Lung (tissue), 12 donors: ENCODE results near the gene FUNDC2. TPM values are rescaled to one million over a fixed set of nuclear protein-coding genes. Genes with fewer than 3 reads are reported as not detected.

ENCODE experiments used
- ATAC-seq: fragments of 200-7000 bp; cut with Tn5 transposase; one replicate; pipeline ENCODE4 v1.9.1; 2020; ENCODE audit warnings: moderate number of reproducible peaks; ENCODE audit not compliant: insufficient read depth, low FRiP score
- DNase-seq, 3 donors: peaks; one replicate each; pipeline ENCODE4 v3.0.0-alpha.2; 2013 to 2017
- H3K27ac ChIP-seq, 2 donors: one replicate each; pipeline ENCODE4 v1.5.1; 2013; ENCODE audit warnings: mild to moderate bottlenecking in 2 of 2, moderate library complexity in 2 of 2, control low read depth in 1 of 2, inconsistent platforms in 1 of 2, low read depth in 1 of 2, low read length in 1 of 2
- H3K27me3 ChIP-seq, 3 donors: one replicate each; pipeline ENCODE4 v1.5.1; 2013; ENCODE audit warnings: low read length in 2 of 3; ENCODE audit not compliant: control insufficient read depth in 3 of 3, insufficient read depth in 3 of 3
- H3K36me3 ChIP-seq, 4 donors: one replicate each; pipeline ENCODE4 v1.5.1; 2013; ENCODE audit warnings: low read length in 4 of 4, mild to moderate bottlenecking in 1 of 4, moderate library complexity in 1 of 4; ENCODE audit not compliant: control insufficient read depth in 4 of 4, insufficient read depth in 4 of 4
- H3K4me1 ChIP-seq, 5 donors: one replicate each; pipeline ENCODE4 v1.5.1; 2013; ENCODE audit warnings: low read length in 5 of 5, mild to moderate bottlenecking in 2 of 5, moderate library complexity in 1 of 5; ENCODE audit not compliant: control insufficient read depth in 5 of 5, insufficient read depth in 5 of 5
- H3K4me3 ChIP-seq: one replicate; pipeline ENCODE4 v1.5.1; 2013; ENCODE audit warnings: mild to moderate bottlenecking, control low read depth, moderate library complexity
- H3K9ac ChIP-seq, 2 donors: one replicate each; pipeline ENCODE4 v1.5.1; 2013; ENCODE audit warnings: low read length in 2 of 2, control low read depth in 1 of 2; ENCODE audit not compliant: insufficient read depth in 1 of 2
- H3K9me3 ChIP-seq, 4 donors: one replicate each; pipeline ENCODE4 v1.5.1; 2013; ENCODE audit warnings: low read length in 3 of 4, mild to moderate bottlenecking in 1 of 4, moderate library complexity in 1 of 4; ENCODE audit not compliant: control insufficient read depth in 4 of 4, insufficient read depth in 3 of 4
- CTCF ChIP-seq: IDR thresholded peaks from 2 replicates; pipeline ENCODE4 v1.5.1; 2012; ENCODE audit warnings: mild to moderate bottlenecking; ENCODE audit errors: control extremely low read depth, extremely low read depth
- WGBS, 2 donors: extraction: QIAGEN DNeasy Blood & Tissue Kit; methylation state at CpG; one replicate each; pipeline ENCODE4 v1.1.7; 2013; 5-methylcytosine and 5-hydroxymethylcytosine counted together
- polyA plus RNA-seq, 2 donors: library from polyadenylated mRNA; stranded (reverse); fragments of 200-250 nt; gene quantifications; one replicate each; pipeline ENCODE4 v1.2.1, GENCODE V29; 2013
- total RNA-seq, 2 donors: library from RNA; depleted of rRNA in 1 of 2; stranded (reverse); fragments of >200 nt in 1 of 2; gene quantifications; one replicate each; pipeline ENCODE4 v1.2.1, GENCODE V29; 2014 to 2021
- donor health status: control.
- donor health status: control.
- donor health status: Bipolar disorder and iron deficiency.
- donor health status: healthy.
- donor health status: DM: yes; HTN: yes; CAD: no.

The FUNDC2 gene
- total and polyA plus RNA-seq, 4 donors = 43.5 to 106 (median 86.1) TPM

DNA sequence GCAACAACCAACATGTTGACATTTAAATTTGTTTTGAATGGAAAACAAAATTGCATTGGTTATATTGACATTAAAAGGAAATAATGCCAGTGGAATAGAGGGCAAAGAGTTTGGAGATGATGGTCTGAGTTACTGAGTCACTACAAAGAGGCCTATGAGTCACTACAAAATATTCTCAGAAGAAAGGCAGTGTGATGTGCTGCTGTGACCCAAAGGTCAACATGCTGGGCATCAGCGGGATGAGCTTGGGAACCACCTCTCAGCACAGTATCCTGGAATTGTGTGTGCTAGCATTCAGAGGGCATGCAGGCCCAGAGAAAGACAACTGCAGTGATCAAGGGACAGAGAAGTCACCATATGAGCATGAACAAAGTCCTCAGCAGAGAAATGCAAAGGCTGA, 41.5 kb downstream of the FUNDC2 start:
- Histone ChIP-seq H3K9me3 (no peaks in the 10 kb centered on the region), H3K4me1 (peaks cover 0 to 5% (median 3%) of the 10 kb centered on the region in 5 donors), H3K9ac (no peak overlapping the region), H3K4me3 (no peak overlapping the region), H3K27me3 (no peaks in the 10 kb centered on the region), H3K36me3 (no peaks in the 10 kb centered on the region), H3K27ac (peak overlapping the region in 1 of 2 donors; percentile 74)
- TF ChIP-seq CTCF = no peak
- 76 to 80% methylated on average over 1 of the region's 1 CpG for WGBS, 2 donors
- DNase-seq (no peak), ATAC-seq (no peak)

DNA sequence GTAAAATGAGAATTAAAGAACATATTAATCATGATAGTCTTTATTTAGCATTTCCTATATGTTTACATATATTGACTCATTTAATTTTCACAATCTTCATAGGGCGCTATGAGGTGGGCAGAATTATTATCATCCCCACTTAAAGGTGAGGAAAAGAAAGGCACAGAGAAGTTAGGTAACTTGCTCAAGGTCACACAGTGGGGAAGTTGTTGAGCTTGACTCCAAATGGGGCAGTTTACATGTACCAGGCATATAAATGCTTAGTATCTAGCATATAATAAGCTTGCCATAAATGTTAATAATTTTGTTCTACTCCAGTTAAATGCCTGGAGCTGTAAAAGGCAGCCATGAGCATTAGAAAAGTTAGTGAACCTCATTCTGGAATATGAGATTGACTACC, 42.8 kb downstream of the FUNDC2 start:
- Histone ChIP-seq H3K4me3 (no peak overlapping the region), H3K27me3 (no peaks in the 10 kb centered on the region), H3K36me3 (peaks cover 0 to 5% (median 1%) of the 10 kb centered on the region in 4 donors), H3K4me1 (peaks cover 0 to 5% (median 3%) of the 10 kb centered on the region in 5 donors), H3K27ac (no peak overlapping the region), H3K9ac (no peak overlapping the region), H3K9me3 (no peaks in the 10 kb centered on the region)
- no peak for TF ChIP-seq CTCF
- ATAC-seq (no peak), DNase-seq (no peak)
- 75 to 94% methylated on average over 1 of the region's 1 CpG for WGBS, 2 donors

GRCh38 chrX:155070038-155070437, 43.4 kb downstream of the FUNDC2 start:
- no peak for TF ChIP-seq CTCF
- WGBS, 2 donors = 4 to 37% methylated on average over 12 of the region's 12 CpGs
- Histone ChIP-seq H3K27ac (no peak overlapping the region), H3K36me3 (peaks cover 0 to 5% (median 1%) of the 10 kb centered on the region in 4 donors), H3K27me3 (no peaks in the 10 kb centered on the region), H3K4me1 (peaks cover 0 to 5% (median 3%) of the 10 kb centered on the region in 5 donors), H3K9ac (peak overlapping the region in 1 of 2 donors; percentile 81), H3K9me3 (no peaks in the 10 kb centered on the region), H3K4me3 (peak overlapping the region; percentile 10)
- peak in 2 of 3 donors; percentile 7 to 18 for DNase-seq
- ATAC-seq = no peak

GRCh38 chrX:155070663-155070974, 44.0 kb downstream of the FUNDC2 start:
- Histone ChIP-seq H3K9ac (peak overlapping the region in 1 of 2 donors; percentile 81), H3K27me3 (no peaks in the 10 kb centered on the region), H3K27ac (peak overlapping the region; percentile 88 to 92), H3K4me1 (peaks cover 0 to 5% (median 3%) of the 10 kb centered on the region in 5 donors), H3K4me3 (peak overlapping the region; percentile 29), H3K36me3 (peaks cover 0 to 7% (median 1%) of the 10 kb centered on the region in 4 donors), H3K9me3 (no peaks in the 10 kb centered on the region)
- 0 to 35% methylated on average over 16 of the region's 16 CpGs for WGBS, 2 donors
- DNase-seq (no peak), ATAC-seq (no peak)
- no peak for TF ChIP-seq CTCF
